Activated T-cell treated with anti-CD3 and anti-CD28 coated beads, Interleukin-2, amount 50 U/mL, for 72 hours (primary cell): ENCODE measurements around the gene SERPINA6. TPM values are rescaled to one million over a fixed set of nuclear protein-coding genes. Genes with fewer than 3 reads are reported as not detected.
A peak's percentile ranks its signal among the peaks of the same experiment; 100 is the strongest.

Experiments
- ATAC-seq, 2 donors: fragments of 150-1000 bp; cut with Tn5 transposase; replicated peaks in 1 of 2; 2 replicates each; pipeline ENCODE4 v1.10.0; 2021; ENCODE audit warnings: moderate library complexity in 2 of 2, mild to moderate bottlenecking in 1 of 2
- DNase-seq, 2 donors: peaks; one replicate each; pipeline ENCODE4 v3.0.0; 2021 to 2022; ENCODE audit warnings: mixed read lengths in 1 of 2
- H3K27ac Mint-ChIP-seq: one replicate; pipeline ENCODE4 v1.8.0; 2022; ENCODE audit warnings: mild to moderate bottlenecking, moderate library complexity, mixed read lengths
- H3K27me3 Mint-ChIP-seq: one replicate; pipeline ENCODE4 v1.8.0; 2022; ENCODE audit warnings: low read depth, mixed read lengths
- H3K36me3 Mint-ChIP-seq, 2 donors: one replicate each; pipeline ENCODE4 v1.8.0; 2022; ENCODE audit warnings: mixed read lengths in 2 of 2, mild to moderate bottlenecking in 1 of 2; ENCODE audit not compliant: insufficient read depth in 2 of 2
- H3K4me1 Mint-ChIP-seq: one replicate; pipeline ENCODE4 v1.8.0; 2022; ENCODE audit warnings: low read depth, mixed read lengths
- H3K4me3 Mint-ChIP-seq, 2 donors: one replicate each; pipeline ENCODE4 v1.8.0; 2022; ENCODE audit warnings: mild to moderate bottlenecking in 2 of 2, mixed read lengths in 2 of 2, moderate library complexity in 2 of 2
- H3K9me3 Mint-ChIP-seq, 2 donors: one replicate each; pipeline ENCODE4 v1.8.0; 2022; ENCODE audit warnings: mixed read lengths in 2 of 2
- total RNA-seq, 2 donors: library from RNA; stranded (reverse); gene quantifications; one replicate each; pipeline ENCODE4 v1.2.3, GENCODE V29; 2022

SERPINA6 gene
- total RNA-seq, 2 donors from 2014 or later = not detected

GRCh38 chr14:94330857-94331256, 7.7 kb upstream of the SERPINA6 start:
- DNase-seq (no peak), ATAC-seq (no peak)
- Mint-ChIP-seq H3K4me3 (no peak overlapping the region), H3K27me3 (peaks cover 23% of the 10 kb centered on the region), H3K36me3 (no peaks in the 10 kb centered on the region), H3K27ac (no peak overlapping the region), H3K4me1 (no peaks in the 10 kb centered on the region), H3K9me3 (no peaks in the 10 kb centered on the region)

GRCh38 chr14:94330432-94330831, 7.3 kb upstream of the SERPINA6 start:
- ATAC-seq (no peak), DNase-seq (no peak)
- no peak overlapping the region for H3K27ac Mint-ChIP-seq

GRCh38 chr14:94329857-94330256, 6.7 kb upstream of the SERPINA6 start:
- ATAC-seq = no peak
- Mint-ChIP-seq H3K4me3 (no peak overlapping the region), H3K27ac (no peak overlapping the region), H3K9me3 (no peaks in the 10 kb centered on the region), H3K36me3 (no peaks in the 10 kb centered on the region), H3K27me3 (peaks cover 22% of the 10 kb centered on the region), H3K4me1 (no peaks in the 10 kb centered on the region)
- DNase-seq = no peak

More at GRCh38 chr14:94330432-94330831, 7.3 kb upstream of the SERPINA6 start:
- Mint-ChIP-seq H3K4me3 (no peak overlapping the region), H3K9me3 (no peaks in the 10 kb centered on the region), H3K27me3 (peaks cover 23% of the 10 kb centered on the region), H3K36me3 (no peaks in the 10 kb centered on the region), H3K4me1 (no peaks in the 10 kb centered on the region)

GRCh38 chr14:94328196-94328595, 5.1 kb upstream of the SERPINA6 start:
- no peak for ATAC-seq
- H3K27me3 Mint-ChIP-seq = peaks cover 7% of the 10 kb centered on the region
- DNase-seq = no peak
- no peaks in the 10 kb centered on the region for H3K9me3 Mint-ChIP-seq
- H3K4me1 Mint-ChIP-seq = no peaks in the 10 kb centered on the region
- H3K27ac Mint-ChIP-seq = no peak overlapping the region
- no peak overlapping the region for H3K4me3 Mint-ChIP-seq
- no peaks in the 10 kb centered on the region for H3K36me3 Mint-ChIP-seq

GRCh38 chr14:94321421-94322271, 1.5 kb downstream of the SERPINA6 start:
- no peaks in the 10 kb centered on the region for H3K9me3 Mint-ChIP-seq
- no peak overlapping the region for H3K4me3 Mint-ChIP-seq
- H3K36me3 Mint-ChIP-seq = no peaks in the 10 kb centered on the region
- H3K4me1 Mint-ChIP-seq = no peaks in the 10 kb centered on the region
- H3K27ac Mint-ChIP-seq = no peak overlapping the region
- no peaks in the 10 kb centered on the region for H3K27me3 Mint-ChIP-seq
- no peak for ATAC-seq
- DNase-seq = no peak

- Mint-ChIP-seq H3K9me3 (no peaks in the 10 kb centered on the region), H3K4me1 (no peaks in the 10 kb centered on the region), H3K27ac (no peak overlapping the region), H3K4me3 (no peak overlapping the region), H3K36me3 (no peaks in the 10 kb centered on the region), H3K27me3 (no peaks in the 10 kb centered on the region)
- ATAC-seq (peak; percentile 52 to 78), DNase-seq (no peak)
Observed at GRCh38 chr14:94320243-94320642, 2.9 kb downstream of the SERPINA6 start.

GRCh38 chr14:94317259-94317658, 5.9 kb downstream of the SERPINA6 start:
- peaks cover 0 to 1% of the 10 kb centered on the region in 2 donors for H3K9me3 Mint-ChIP-seq
- H3K4me1 Mint-ChIP-seq = no peaks in the 10 kb centered on the region
- H3K27me3 Mint-ChIP-seq = no peaks in the 10 kb centered on the region
- no peaks in the 10 kb centered on the region for H3K36me3 Mint-ChIP-seq
- DNase-seq = no peak
- no peak overlapping the region for H3K4me3 Mint-ChIP-seq
- H3K27ac Mint-ChIP-seq = no peak overlapping the region
- no peak for ATAC-seq

GRCh38 chr14:94316692-94317091, 6.4 kb downstream of the SERPINA6 start:
- Mint-ChIP-seq H3K36me3 (no peaks in the 10 kb centered on the region), H3K4me3 (no peak overlapping the region), H3K4me1 (no peaks in the 10 kb centered on the region), H3K9me3 (peaks cover 0 to 1% of the 10 kb centered on the region in 2 donors), H3K27ac (no peak overlapping the region), H3K27me3 (no peaks in the 10 kb centered on the region)
- no peak for DNase-seq
- ATAC-seq = no peak

GRCh38 chr14:94314890-94315289, 8.2 kb downstream of the SERPINA6 start:
- H3K36me3 Mint-ChIP-seq = no peaks in the 10 kb centered on the region
- peaks cover 0 to 1% of the 10 kb centered on the region in 2 donors for H3K9me3 Mint-ChIP-seq
- no peaks in the 10 kb centered on the region for H3K27me3 Mint-ChIP-seq
- DNase-seq = no peak
- no peak for ATAC-seq
- H3K27ac Mint-ChIP-seq = no peak overlapping the region
- no peaks in the 10 kb centered on the region for H3K4me1 Mint-ChIP-seq
- no peak overlapping the region for H3K4me3 Mint-ChIP-seq

GRCh38 chr14:94313991-94314655, 9.0 kb downstream of the SERPINA6 start:
- Mint-ChIP-seq H3K4me3 (no peak overlapping the region), H3K4me1 (no peaks in the 10 kb centered on the region), H3K27me3 (peaks cover 3% of the 10 kb centered on the region), H3K36me3 (no peaks in the 10 kb centered on the region), H3K27ac (no peak overlapping the region), H3K9me3 (peaks cover 0 to 1% of the 10 kb centered on the region in 2 donors)
- DNase-seq (no peak), ATAC-seq (no peak)

- DNase-seq (no peak), ATAC-seq (no peak)
- Mint-ChIP-seq H3K27ac (no peak overlapping the region), H3K27me3 (peaks cover 14% of the 10 kb centered on the region), H3K4me3 (no peak overlapping the region), H3K9me3 (peaks cover 6 to 7% of the 10 kb centered on the region in 2 donors), H3K4me1 (no peaks in the 10 kb centered on the region), H3K36me3 (peaks cover 0 to 6% of the 10 kb centered on the region in 2 donors)
Observed at GRCh38 chr14:94312481-94313246, 10.5 kb downstream of the SERPINA6 start.

GRCh38 chr14:94310248-94310647, 12.9 kb downstream of the SERPINA6 start:
- Mint-ChIP-seq H3K4me1 (no peaks in the 10 kb centered on the region), H3K36me3 (peaks cover 0 to 6% of the 10 kb centered on the region in 2 donors), H3K27ac (no peak overlapping the region), H3K9me3 (peaks cover 6 to 14% of the 10 kb centered on the region in 2 donors), H3K4me3 (no peak overlapping the region), H3K27me3 (peaks cover 14% of the 10 kb centered on the region)
- DNase-seq (no peak), ATAC-seq (no peak)

- no peak overlapping the region for H3K4me3 Mint-ChIP-seq
- ATAC-seq (no peak), DNase-seq (no peak)
- peaks cover 0 to 6% of the 10 kb centered on the region in 2 donors for H3K36me3 Mint-ChIP-seq
- no peaks in the 10 kb centered on the region for H3K4me1 Mint-ChIP-seq
- peaks cover 14% of the 10 kb centered on the region for H3K27me3 Mint-ChIP-seq
- H3K27ac Mint-ChIP-seq = no peak overlapping the region
- peaks cover 6 to 14% of the 10 kb centered on the region in 2 donors for H3K9me3 Mint-ChIP-seq
Observed at GRCh38 chr14:94309721-94310120, 13.4 kb downstream of the SERPINA6 start.
